Left colon (tissue), 2 donors: ENCODE results near the gene ME3. TPM values are rescaled to one million over a fixed set of nuclear protein-coding genes. Genes with fewer than 3 reads are reported as not detected.

ENCODE experiments used
- ATAC-seq: fragments of 200-7000 bp; cut with Tn5 transposase; one replicate; pipeline ENCODE4 v1.9.1; 2020; ENCODE audit warnings: mild to moderate bottlenecking, moderate library complexity
- DNase-seq, 2 donors: peaks; one replicate each; pipeline ENCODE4 v3.0.0-alpha.2; 2020
- intact Hi-C, 2 donors: fragments of 100-400 bp; cut with DNase I in 1 of 2; cut with micrococcal nuclease in 1 of 2; formaldehyde crosslinking; loops; one replicate each; pipeline versions ENCODE4 v1.11.2 to v1.14.0; 2022; cut with DNase I, micrococcal nuclease
- total RNA-seq, 2 donors: library from RNA; stranded (reverse); fragmentation: NEBNext Ultra II Directional; extraction: Animal tissue kit (Norgen Biotek cat#: 25700); gene quantifications; one replicate each; pipeline ENCODE4 v1.2.1, GENCODE V29; 2021
- donor health status: DM: no; HTN: no; CAD: no.
- donor health status: DM: yes; HTN: yes; CAD: no.

ME3 gene
- total RNA-seq, 2 donors from 2014 or later, result 35.8 to 38.1 TPM

GRCh38 chr11:86595955-86596354 is 76.5 kb downstream of the ME3 start:
- no peak for DNase-seq
- intact Hi-C loops, result no loop called here
- no peak for ATAC-seq

- intact Hi-C loops, result no loop called here
- ATAC-seq (no peak), DNase-seq (no peak)
Measured at GRCh38 chr11:86595451-86595850, 77.0 kb downstream of the ME3 start.

- intact Hi-C loops, result no loop called here
- ATAC-seq (no peak), DNase-seq (no peak)
Measured at GRCh38 chr11:86594746-86595145, 77.7 kb downstream of the ME3 start.

- intact Hi-C loops, result no loop called here
- ATAC-seq, result no peak
- no peak for DNase-seq
Measured at GRCh38 chr11:86593833-86594232, 78.6 kb downstream of the ME3 start.

GRCh38 chr11:86592659-86593451 is 79.6 kb downstream of the ME3 start:
- intact Hi-C loops, result no loop called here
- ATAC-seq (peak; percentile 98), DNase-seq (peak; percentile 85 to 92)

GRCh38 chr11:86592047-86592591 is 80.3 kb downstream of the ME3 start:
- ATAC-seq, result no peak
- no peak for DNase-seq

GRCh38 chr11:86591631-86592030 is 80.8 kb downstream of the ME3 start:
- no peak for DNase-seq
- no peak for ATAC-seq
- intact Hi-C loops, result no loop called here

More at GRCh38 chr11:86592047-86592591, 80.3 kb downstream of the ME3 start:
- intact Hi-C loops, result no loop called here

- no peak for ATAC-seq
- DNase-seq, result no peak
- intact Hi-C loops, result no loop called here
Measured at GRCh38 chr11:86589856-86590589, 82.4 kb downstream of the ME3 start.

GRCh38 chr11:86589204-86589603 is 83.2 kb downstream of the ME3 start:
- DNase-seq (no peak), ATAC-seq (no peak)
- intact Hi-C loops, result no loop called here

- ATAC-seq (no peak), DNase-seq (no peak)
- intact Hi-C loops, result no loop called here
Measured at GRCh38 chr11:86588566-86589090, 83.8 kb downstream of the ME3 start.

- intact Hi-C loops, result no loop called here
- DNase-seq (no peak), ATAC-seq (no peak)
Measured at GRCh38 chr11:86587264-86588193, 84.9 kb downstream of the ME3 start.

- DNase-seq (no peak), ATAC-seq (peak; percentile 65)
- intact Hi-C loops, result no loop called here
Measured at GRCh38 chr11:86586307-86586706, 86.1 kb downstream of the ME3 start.

GRCh38 chr11:86582898-86583297 is 89.5 kb downstream of the ME3 start:
- intact Hi-C loops, result no loop called here
- no peak for DNase-seq
- ATAC-seq, result peak; percentile 77

GRCh38 chr11:86580535-86580934 is 91.9 kb downstream of the ME3 start:
- DNase-seq (no peak), ATAC-seq (no peak)
- intact Hi-C loops, result no loop called here

- intact Hi-C loops, result no loop called here
- DNase-seq, result no peak
- no peak for ATAC-seq
Measured at GRCh38 chr11:86579406-86579731, 93.0 kb downstream of the ME3 start.

- ATAC-seq, result no peak
- DNase-seq, result no peak
- intact Hi-C loops, result no loop called here
Measured at GRCh38 chr11:86578727-86579405, 93.5 kb downstream of the ME3 start.

- DNase-seq, result peak; percentile 75 to 82
- intact Hi-C loops, result no loop called here
- peak; percentile 68 for ATAC-seq
Measured at GRCh38 chr11:86577644-86578636, 94.5 kb downstream of the ME3 start.
